Pons (tissue), 1 donor: Measurements from ENCODE around the gene STAG1.
A peak's percentile ranks its signal among the peaks of the same experiment; 100 is the strongest.
"Not testable (repeated sequence)": the region's sequence is repeated elsewhere in the genome, so short reads cannot be mapped to it uniquely, and the experiment has no call there.

Source experiments
- DNase-seq: peaks from one replicate; pipeline ENCODE4 v3.0.0-alpha.2; 2016; ENCODE audit warnings: low spot score

Gene STAG1

DNA sequence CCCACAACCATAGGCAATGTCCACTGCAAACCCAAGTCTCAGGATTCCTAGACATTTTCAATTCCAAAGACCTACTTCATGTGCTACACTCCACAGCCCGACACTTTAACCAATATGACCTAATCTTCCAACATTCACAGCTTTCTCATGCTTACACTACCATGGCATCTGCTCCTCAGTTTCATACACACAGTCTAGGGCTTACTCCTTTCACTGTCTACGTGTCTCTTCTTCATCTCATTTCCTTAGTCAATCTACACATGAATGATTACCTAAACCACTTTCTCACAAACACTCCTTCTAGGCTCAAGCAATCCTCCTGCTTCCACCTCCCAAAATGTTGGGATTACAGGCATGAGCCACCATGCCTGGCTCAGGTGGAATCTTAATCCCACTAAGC is 106.3 kb downstream of the STAG1 start:
- DNase-seq, result no peak

DNA sequence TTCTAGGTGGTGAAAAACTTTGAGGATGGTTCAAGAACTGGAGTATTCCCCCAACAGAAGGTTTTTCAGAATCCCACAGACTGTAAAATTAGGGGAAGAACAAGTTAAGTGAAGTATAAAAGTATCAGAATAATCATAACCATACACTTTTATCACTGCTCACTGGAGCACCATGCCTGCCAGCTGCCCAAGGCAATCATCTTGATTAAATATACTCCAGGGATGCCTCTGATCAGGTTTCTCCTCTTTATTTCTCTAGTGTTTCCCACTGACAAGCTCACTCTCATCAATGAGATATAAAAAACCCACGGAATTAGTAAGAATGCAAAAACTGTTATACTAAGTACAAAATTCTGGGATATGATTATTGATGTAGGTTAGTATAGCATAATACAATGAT is 108.0 kb downstream of the STAG1 start:
- no peak for DNase-seq

DNA sequence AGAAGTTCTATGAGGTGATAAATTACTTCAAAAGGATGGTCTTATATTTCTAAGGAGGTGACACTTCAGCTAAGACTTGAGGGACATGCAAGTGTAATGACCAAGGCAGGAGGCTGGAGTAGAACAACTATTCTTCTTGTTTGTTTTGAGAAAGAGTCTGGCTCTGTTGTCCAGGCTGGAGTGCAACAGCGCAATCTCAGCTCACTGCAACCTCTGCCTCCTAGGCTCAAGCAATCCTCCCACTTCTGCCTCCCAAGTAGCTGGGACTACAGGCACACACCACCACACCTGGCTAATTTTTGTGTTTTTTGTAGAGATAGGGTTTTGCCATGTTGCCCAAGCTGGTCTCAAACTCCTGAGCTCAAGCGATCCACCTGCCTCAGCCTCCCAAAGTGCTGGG is 108.8 kb downstream of the STAG1 start:
- DNase-seq, result not testable (repeated sequence)

DNA sequence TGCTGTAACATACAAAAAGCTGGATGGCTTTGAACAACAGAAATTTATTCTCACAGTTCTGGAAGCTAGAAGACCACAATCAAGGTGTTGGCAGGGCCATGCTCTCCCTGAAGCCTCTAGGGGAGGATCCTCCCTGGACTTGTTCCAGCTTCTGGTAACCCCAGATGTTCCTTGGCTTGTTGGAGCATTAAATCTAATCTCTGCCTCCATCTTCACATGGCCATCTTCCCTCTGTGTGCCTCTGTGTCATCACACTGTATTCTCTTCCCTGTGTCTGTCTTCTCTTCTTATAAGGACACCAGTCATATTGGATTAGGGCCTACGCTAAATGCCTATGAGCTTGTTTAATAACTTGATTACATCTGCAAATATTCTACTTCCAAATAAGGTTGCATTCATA is 109.5 kb downstream of the STAG1 start:
- no peak for DNase-seq

DNA sequence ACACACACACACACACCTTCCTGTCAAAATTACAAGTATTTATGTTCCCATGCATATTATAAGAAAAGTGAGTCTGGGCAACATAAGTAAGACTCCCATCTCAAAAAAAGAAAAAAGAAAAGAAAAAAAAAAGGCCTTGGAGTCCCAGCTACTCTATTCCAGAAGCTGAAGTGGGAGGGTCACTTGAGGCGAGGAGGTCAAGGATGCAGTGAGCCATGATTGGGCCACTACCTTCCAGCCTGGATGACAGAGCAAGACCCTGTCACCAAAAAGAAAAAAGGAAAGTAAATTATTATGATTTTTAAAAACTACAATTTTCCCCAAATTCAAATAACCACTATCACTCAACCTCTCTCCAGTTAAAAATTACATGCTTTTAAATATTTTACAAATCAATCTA is 113.1 kb downstream of the STAG1 start:
- DNase-seq, result no peak

DNA sequence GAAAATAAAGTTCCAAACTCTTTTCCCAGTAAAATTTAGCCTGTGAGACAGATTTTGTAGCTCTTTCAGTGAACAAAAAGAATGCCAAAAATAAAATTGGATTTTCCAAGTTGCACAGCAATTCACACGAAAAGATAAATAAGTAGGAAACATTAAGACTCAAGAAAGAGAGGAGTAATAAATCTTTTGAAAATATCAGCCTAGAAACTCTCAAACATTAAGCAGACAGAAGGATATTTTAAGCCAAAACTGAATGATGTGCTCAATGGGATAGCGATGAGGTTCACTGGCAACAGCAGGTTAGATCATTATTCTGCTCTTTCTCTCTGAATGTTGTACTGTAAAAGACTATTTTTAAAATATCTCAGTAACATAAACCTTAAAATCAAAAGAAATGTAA is 115.0 kb downstream of the STAG1 start:
- DNase-seq, result no peak

DNA sequence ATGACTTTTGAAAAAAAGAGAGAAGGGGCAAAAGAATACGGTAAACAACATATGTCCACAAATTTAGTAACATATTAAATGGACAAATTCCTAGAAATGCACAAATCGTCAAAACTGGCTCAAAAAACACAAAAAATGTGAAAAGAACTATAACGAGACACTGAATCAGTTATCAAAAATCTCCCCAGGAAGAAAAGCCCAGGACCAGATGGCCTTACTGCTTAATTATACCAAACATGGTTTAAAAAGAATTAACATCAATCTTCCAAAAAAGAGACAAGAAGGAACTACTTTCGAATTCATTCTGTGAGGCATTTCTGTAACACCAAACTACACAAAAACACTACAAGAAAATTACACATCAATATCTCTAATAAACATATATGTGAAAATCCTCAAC is 117.4 kb downstream of the STAG1 start:
- peak; percentile 12 for DNase-seq

DNA sequence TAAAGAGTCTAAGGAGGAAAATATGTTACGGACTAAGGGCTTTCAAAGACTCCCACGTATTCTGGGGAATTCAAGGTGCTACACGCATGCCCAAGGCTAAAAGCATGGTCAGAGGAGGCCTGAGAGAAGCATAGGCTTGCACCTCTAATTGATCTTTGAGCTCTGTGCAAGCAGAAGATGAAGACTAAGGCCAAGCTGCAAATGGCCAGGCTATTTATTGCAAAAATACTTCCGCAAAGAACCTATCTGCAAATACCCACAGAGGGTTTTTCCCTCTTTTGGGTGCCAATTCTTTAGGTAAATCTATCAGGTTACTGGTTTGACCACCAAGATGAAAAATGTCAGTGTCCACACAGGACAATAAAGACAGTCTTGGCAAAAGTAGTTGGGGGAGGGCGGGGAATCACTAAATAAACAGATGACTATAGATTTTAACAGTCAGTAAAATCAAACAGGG is 119.5 kb downstream of the STAG1 start:
- DNase-seq, result no peak

DNA sequence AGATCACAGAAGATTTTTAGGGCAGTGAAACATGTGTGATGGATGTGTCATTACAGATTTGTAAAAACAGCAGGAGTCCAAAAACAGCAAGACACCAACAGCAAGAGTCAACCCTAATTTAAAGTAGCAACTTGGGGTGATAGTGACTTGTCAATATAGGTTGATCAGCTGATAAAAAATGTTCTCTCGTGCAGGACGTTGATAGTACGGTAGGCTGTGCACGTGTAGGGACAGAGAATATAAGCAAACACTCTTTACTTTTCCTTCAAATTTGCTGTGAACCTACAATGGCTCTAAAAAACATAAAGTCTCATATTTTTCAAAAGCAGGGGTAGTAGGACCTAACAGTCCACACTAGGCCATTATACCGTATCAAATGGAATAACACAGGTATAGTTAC is 120.8 kb downstream of the STAG1 start:
- no peak for DNase-seq

DNA sequence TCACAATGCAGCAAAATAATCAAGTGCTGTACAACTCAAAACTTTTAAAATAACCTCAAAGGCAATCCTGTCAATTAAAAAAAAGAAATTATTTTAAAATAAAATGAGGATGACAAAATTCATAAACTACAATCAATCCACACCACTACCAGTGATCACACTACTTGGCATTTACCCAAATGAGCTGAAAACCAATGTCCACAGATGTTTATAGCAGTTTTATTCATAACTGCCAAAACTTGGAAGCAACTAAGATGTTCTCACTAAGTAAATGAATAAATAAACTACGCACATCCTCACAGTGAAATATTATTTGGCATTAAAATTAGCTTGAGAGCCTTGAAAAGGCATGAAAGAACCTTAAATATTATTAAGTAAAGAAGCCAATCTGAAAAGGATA is 121.3 kb downstream of the STAG1 start:
- DNase-seq, result no peak

DNA sequence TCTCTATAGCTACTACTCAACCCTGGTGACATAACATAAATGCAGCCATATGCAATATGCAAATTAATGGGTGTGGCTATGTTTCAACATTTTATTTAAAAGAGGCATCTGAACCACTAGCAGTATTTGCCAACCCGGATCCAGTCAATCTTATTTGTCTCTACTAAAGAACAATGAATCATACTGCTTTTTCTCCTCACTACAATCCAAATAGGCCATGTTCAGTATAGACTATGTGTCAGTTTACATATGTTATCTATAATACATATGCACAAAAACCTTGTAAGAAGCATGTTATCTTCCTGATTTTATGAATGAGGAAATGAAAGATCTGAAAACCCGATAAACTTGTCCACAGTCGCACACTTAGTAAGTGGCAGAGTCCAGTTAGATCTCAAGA is 125.7 kb downstream of the STAG1 start:
- no peak for DNase-seq

DNA sequence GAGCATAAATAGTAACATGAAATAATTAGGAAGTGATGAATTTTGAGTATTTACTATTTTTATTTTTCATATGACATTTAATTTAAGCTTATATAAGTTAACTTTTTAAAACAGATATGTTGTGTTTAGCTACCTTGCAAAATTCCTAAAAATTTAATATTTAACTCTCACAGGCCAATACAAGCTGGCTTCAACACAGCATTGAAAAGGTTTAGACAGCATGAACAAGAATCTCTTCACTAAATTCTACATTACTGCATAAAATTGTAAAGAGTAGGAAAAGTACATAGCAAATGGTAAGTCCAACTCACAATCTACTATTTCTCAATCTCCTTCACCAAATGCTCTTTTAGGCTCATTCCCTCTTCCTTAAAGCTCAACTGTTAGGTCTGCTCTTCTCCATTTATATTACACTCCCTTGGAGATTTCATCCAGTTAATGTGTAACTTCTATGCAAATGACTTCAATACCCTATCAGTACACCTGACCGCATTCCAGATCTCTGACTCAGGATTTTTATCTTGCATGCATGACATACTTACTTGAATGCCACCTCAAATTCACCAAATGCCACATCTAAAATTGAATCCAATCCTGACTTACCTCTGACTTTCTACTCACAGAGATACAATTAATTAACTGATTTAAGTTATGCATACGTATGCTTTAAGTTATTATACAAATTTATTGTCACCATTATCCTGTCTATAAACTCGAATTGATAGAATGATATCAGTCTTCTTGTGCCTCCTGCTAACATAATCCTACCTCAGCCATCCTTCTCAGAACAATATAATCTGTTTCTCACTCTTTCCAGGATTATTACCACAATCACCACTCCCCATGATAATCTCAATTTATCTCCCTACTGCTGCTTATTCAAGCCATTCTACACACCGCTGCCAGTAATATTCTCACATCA is 127.0 kb downstream of the STAG1 start:
- DNase-seq, result no peak

DNA sequence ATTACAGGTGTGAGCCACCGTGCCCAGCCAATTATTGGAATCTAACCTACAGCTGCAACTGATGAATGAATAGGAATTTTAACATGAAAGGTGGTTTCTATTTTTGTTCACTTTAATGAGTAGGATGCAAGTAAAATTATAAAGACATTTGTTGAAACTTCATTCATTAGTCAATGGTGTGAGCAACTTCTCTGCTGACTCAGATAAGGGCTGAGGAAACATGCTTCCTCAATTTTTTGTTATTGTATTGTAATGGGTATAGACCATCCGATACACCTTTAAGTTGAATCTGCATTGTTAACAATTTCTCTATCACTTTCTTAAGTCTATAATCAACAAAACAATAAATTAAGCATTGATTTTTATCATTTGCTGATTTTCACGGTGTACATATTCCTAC is 127.8 kb downstream of the STAG1 start:
- no peak for DNase-seq

DNA sequence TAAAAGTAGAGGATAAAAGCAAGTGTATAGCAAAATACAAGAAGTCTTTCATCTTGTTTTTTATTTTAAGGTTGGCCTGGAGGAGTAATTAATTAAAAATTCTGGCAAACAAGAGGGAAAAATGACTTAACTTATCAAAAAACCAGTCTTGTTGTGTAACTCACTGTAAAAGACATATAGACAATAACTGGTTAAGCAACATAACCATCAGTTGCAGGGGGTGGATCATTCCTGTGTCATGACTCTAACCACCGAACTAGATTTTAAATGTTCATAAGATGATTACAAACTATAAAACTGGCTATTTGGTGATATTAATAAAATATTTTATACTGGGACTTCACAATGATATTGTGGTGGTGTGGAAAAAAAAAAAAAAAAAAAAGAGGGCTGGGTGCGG is 130.6 kb downstream of the STAG1 start:
- no peak for DNase-seq

DNA sequence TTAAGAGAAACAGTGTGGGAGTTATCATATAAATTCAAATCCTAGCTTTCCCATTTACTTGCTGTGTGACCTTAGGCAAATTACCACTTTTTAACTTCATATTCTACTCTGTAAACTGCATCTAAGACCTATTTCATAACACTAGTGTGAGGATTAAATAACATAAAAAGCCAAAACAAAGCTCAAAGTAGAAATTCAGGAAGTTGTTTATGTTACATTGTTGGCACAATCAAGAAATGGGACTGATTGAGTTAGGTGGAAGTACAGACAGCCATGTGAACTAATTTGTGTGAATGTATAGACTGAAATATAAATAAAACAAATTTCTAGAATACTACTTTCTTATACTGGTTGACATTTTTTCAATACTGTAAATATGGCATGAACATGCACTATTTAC is 131.7 kb downstream of the STAG1 start:
- no peak for DNase-seq

DNA sequence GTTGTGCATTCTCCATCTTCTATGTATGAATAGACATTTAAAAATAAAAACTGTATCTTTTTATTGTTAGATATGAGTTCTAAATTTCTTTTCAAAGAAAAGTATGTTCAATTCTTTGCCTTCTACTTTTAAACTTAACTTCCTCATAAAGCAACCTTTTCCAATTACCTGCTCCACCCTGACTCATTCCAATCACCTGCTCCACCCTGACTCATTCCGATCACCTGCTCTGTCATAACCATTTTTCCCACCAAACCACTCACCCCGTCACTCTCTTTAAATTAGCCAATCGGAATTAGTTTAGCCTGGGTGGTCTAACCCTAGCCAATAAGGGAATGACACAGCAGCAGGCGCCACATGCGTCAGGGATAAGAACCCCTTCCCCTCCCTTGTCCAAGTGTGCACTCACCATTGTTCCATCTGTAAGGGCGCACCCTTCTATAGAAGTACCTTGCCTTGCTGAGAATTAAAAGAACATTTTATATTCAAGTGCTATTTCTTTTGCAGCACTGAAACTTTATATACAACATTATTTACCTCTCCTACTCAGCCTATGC is 134.1 kb downstream of the STAG1 start:
- DNase-seq, result not testable (repeated sequence)

DNA sequence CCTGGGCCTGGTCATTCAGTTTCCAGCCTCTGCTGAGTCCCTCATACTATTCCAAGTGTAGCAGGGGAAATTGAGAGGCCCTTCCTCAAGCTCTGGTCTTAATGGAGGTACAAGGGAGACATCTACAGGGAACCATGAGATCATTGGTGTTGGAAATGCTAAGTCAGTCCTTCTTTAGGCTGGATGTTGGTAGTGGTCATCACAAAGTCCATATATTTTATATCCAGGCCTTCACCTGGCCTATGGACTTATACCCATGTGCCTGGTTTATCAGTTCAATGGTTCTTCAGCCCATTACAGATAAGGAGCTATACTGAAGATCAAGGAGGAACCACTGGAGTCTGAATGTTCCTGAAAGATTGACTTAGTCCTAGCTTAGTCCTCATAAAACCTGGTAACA is 135.0 kb downstream of the STAG1 start:
- no peak for DNase-seq

DNA sequence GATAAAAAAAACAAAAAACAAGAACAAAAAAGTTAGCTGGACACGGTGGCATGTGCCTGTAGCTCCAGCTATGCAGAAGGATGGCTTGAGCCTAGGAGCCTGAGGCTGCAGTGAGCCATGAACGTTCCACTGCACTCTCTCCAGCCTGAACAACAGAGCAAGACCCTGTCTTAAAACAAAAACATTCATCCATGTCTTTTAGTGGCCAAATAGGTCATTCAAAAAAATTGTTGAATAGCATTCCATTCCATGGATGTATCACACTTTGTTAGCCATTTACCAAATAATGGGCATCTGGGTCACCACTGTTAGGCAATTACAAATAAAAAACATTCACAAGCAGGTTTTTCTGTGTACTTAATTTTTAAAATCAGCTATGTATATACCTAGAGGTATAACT is 139.7 kb downstream of the STAG1 start:
- no peak for DNase-seq

DNA sequence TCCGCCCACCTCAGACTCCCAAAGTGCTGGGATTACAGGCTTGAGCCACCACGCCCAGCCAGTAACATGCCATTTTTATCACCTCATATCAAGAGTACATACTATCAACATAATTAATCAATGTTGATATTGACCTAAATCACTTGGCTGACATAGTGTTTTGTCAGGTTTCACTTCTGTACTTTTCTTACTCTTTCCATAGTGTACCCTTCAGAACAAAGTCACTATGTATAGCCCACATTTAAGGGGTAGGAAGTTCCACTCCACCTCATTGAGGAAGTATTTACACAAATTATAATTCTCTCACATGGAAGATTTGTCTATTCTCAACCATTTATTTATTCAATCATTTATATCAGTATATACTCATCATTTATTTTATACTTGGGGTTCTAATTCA is 145.2 kb downstream of the STAG1 start:
- DNase-seq, result no peak

DNA sequence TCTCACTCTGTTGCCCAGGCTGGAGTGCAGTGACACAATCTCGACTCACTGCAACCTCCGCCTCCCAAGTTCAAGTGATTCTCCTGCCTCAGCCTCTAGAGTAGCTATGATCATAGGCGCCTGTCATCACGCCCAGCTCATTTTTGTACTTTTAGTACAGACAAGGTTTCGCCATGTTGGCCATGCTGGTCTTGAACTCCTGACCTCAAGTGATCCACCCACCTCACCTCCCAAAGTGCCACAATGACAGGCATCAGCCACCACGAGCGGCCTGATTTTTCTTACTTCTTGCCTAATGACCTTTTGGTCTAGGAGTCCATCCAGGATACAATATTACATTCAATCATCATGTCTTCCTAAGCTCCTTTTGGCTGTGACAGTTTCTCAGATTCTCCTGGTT is 146.0 kb downstream of the STAG1 start:
- DNase-seq, result not testable (repeated sequence)

DNA sequence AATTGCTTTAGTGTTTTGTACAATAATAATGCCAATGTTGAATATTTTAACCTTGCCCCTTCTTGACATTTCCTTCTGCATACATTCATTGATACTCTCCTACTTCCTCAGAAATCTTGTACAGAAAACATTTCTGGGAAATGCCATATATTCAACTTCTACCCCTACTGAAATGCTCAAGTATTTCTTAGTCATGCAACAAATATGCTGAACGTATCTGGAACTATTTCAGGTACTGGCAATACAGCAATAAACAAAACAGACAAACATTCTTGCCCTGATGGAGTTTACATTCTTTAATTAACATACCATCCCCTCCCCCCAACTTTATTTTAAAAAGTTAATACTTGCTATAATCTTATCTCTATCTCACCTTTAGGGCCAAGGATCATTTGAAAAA is 147.2 kb downstream of the STAG1 start:
- no peak for DNase-seq

DNA sequence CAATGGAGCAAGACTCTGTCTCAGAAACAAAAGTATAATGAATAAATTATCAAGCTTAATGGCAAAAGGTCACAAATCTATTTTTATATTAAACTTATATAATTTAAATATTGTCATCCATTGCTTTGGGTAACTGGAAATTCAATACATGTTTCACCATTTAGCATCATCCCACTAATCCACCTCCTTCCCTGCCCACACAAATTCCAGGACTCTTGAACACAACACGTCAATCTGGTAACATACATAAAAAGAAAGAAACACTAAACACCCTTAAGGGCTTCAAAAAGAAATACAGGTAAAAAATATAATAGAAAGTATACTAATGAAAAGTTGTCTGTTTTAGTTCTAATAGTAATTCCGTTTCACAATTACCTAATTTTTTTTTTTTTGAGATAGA is 149.4 kb downstream of the STAG1 start:
- DNase-seq, result no peak

DNA sequence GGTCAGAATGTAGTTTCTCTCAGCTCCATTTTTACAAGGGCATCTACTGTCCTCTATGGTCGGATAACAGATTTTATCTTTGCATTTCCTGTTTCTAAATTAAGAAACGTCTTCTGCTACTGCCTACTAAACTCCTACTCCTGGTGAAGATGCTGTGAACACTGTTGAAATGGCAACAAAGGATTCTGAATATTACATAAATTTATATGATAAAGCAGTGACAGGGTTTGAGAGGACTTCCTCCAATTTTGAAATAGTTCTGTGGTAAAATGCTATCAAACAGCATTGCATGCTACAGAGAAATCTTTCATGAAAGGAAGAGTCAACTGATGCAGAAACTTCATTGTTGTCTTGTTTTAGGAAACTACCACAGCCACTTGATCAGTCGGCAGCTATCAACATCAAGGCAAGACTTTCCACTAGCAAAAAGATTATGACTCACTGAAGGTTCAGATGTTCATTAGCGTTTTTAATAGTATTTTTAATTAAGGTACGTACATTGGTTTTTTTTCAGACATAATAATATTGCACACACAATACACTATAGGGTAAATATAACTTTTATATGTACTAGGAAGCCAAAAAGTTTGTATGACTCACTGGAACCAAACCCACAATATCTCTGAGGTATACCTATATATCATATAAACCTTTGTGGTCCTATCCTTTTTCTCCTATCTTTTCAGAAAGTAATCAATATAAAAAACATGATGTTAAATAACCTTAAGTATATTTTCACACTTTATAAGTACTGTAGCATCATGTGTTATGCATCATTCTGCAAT is 156.1 kb downstream of the STAG1 start:
- DNase-seq, result no peak
